GM12865 (cell line): ENCODE data around the gene ATP5ME.
"Not testable (repeated sequence)": the region's sequence is repeated elsewhere in the genome, so short reads cannot be mapped to it uniquely, and the experiment has no call there.

ENCODE experiments used
- DNase-seq: peaks from one replicate; pipeline ENCODE4 v3.0.0; 2010; ENCODE audit warnings: low read depth
- H3K4me3 ChIP-seq: 2 replicates; pipeline ENCODE4 v1.5.1; 2011; ENCODE audit warnings: mild to moderate bottlenecking, low read depth, low read length, control low read depth
- CTCF ChIP-seq: IDR thresholded peaks from 2 replicates; pipeline ENCODE4 v1.5.1; 2011; ENCODE audit warnings: low read length, control low read depth, low read depth, inconsistent platforms; ENCODE audit not compliant: insufficient read depth; ENCODE audit errors: missing control alignments

The ATP5ME gene

DNA sequence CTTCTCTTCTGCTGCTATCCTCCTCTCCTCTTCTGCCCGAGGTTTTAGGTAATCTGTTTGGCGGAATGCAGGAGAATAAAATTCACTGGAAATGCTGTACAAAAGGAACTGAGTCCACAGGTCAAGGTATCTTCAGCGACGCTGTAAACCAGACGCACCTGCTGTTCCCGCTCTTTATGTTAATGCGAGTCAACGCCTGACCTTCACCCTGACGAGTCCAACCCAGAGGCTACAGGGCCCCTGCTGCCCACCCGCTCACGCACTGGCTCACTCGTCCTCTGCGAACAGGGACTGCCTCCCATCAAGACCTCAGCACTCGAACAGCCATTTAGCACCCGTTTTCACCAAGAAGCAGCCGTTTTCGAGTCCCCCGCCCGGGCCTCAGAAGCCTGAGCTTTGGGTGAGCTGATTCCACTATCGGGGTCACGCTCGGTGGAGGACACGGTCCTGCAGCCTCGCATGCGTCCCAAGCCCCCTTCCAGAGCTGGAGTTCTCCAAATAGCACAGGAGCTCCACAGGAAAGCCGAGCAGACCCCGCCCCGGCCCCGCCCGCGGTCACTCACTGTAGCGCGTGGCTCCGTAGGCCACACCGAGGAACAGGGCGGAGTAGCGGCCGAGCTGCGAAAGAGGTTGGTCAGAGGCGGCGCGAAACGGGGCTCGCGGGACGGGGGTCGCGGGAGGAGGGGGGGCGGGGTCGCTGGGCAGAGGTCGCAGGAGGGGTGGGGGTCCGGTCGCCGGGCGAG lies 556 bp downstream of the ATP5ME start:
- DNase-seq, result no peak
- peak overlapping the region; percentile 72 for H3K4me3 ChIP-seq
- TF ChIP-seq CTCF, result no peak

DNA sequence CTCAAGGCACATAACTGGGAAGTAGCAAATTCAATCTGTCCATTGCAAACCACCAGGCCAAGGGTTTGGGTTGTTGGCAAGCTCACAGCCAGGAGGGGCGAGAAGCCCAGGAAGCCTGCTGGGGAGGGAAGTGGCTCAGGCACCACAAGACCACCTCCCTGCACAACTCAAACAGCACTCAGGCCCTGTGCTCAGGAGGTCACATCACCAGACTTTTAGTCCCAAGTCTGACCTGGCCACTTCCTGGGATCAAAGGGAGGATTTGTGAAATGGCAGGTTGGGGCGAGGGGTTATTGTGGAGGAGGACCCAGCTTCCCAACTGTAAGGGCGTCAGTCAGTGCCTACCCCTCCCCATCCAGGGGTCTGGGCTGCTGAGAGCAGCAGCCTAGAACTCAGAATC lies 2.3 kb downstream of the ATP5ME start:
- DNase-seq, result no peak
- TF ChIP-seq CTCF, result no peak
- no peak overlapping the region for H3K4me3 ChIP-seq

DNA sequence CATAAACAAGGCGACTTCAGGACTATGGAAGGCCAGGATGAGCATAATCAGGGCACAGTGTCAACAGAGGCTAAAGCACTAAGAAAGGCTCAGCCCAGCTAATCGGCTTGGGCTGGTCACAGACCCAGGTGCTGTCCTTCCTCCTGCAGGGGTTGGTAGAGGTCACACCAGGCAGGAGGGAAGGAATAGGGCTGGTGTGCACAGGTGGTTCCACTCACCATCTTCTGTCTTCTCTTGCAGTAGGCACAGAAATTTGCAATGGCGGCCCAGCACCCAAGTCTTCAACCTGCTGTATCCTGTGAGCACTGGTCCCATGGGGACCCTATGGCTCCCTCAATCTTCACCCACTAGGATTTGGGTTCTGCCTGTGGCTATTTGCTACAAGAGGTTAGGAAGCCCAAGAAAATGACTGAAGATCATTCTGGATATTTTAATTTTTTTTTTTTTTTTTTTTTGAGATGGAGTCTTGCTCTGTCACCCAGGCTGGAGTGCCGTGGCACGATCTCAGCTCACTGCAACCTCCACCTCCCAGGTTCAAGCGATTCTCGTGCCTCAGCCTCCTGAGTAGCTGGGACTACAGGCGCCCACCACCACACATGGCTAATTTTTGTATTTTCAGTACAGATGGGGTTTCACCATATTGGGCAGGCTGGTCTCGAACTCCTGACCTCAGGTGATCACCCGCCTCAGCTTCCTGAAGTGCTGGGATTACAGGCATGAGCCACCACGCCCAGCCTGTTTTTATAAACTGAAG lies 4.1 kb downstream of the ATP5ME start:
- not testable (repeated sequence) for H3K4me3 ChIP-seq, DNase-seq

DNA sequence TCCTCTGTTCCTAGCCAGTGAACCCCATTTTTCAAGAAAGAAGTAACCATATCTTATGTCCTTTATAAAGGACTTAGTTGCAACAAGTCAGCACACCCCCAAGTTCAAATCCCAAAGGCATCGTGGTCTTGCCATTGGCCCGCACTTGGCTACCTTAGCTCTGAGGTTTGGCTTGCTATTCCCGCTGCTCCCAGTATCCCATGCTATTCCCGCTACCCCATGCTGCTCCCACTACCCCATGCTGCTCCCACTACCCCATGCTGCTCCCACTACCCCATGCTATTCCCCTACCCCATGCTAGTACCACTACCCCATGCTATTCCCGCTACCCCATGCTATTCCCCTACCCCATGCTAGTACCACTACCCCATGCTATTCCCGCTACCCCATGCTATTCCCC lies 5.9 kb downstream of the ATP5ME start:
- not testable (repeated sequence) for H3K4me3 ChIP-seq, DNase-seq

- no peak overlapping the region for H3K4me3 ChIP-seq
- TF ChIP-seq CTCF, result no peak
- no peak for DNase-seq
These were observed 6.5 kb downstream of the ATP5ME start for GRCh38 chr4:667545-667925.

- H3K4me3 ChIP-seq, result no peak overlapping the region
- DNase-seq, result no peak
- no peak for TF ChIP-seq CTCF
These were observed 7.1 kb downstream of the ATP5ME start for GRCh38 chr4:666822-667544.

DNA sequence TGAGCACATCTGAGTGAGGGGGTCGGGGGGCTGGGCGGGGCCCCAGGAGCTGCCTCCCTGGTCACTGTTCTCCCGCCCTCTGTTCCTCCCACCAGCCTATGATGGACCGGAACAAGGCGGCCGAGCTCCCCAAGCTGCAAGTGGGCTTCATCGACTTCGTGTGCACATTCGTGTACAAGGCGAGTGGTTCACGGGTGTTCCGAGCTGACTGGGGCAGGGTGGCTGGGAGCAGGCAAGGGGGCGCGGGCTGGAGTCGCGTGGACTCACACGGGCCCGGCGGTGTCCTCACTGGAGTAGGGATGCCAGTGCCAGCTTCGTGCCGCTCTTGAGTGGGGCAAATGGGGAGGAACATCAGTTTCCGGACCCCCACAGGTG lies 7.7 kb downstream of the ATP5ME start:
- TF ChIP-seq CTCF, result no peak
- DNase-seq, result no peak
- H3K4me3 ChIP-seq, result no peak overlapping the region
